Skeletal muscle tissue (tissue), 4 donors: Measurements from ENCODE around the gene FANCC. TPM values are rescaled to one million over a fixed set of nuclear protein-coding genes. Genes with fewer than 3 reads are reported as not detected.

ENCODE experiments used
- H3K27ac ChIP-seq: one replicate; pipeline ENCODE4 v1.7.0; 2013; ENCODE audit warnings: mild to moderate bottlenecking, low read depth, low read length, inconsistent platforms
- H3K27me3 ChIP-seq, 3 donors: one replicate each; pipeline ENCODE4 v1.7.0; 2013; ENCODE audit warnings: low read length in 3 of 3; ENCODE audit not compliant: control insufficient read depth in 3 of 3, insufficient read depth in 3 of 3
- H3K36me3 ChIP-seq, 3 donors: one replicate each; pipeline ENCODE4 v1.7.0; 2013; ENCODE audit warnings: low read length in 3 of 3; ENCODE audit not compliant: control insufficient read depth in 3 of 3, insufficient read depth in 3 of 3
- H3K4me1 ChIP-seq, 3 donors: one replicate each; pipeline ENCODE4 v1.7.0; 2013; ENCODE audit warnings: low read length in 3 of 3, mild to moderate bottlenecking in 3 of 3; ENCODE audit not compliant: control insufficient read depth in 3 of 3, insufficient read depth in 3 of 3
- H3K4me3 ChIP-seq, 3 donors: one replicate each; pipeline ENCODE4 v1.7.0; 2013; ENCODE audit warnings: low read length in 3 of 3
- H3K9ac ChIP-seq, 3 donors: one replicate each; pipeline ENCODE4 v1.7.0; 2013; ENCODE audit warnings: low read length in 3 of 3, mild to moderate bottlenecking in 3 of 3, moderate library complexity in 2 of 3, low read depth in 1 of 3
- H3K9me3 ChIP-seq, 3 donors: one replicate each; pipeline ENCODE4 v1.7.0; 2013; ENCODE audit warnings: low read length in 3 of 3; ENCODE audit not compliant: control insufficient read depth in 3 of 3
- total RNA-seq: library from RNA; depleted of rRNA; stranded (reverse); fragments of >200 nt; gene quantifications from one replicate; pipeline ENCODE4 v1.2.3, GENCODE V29; 2014
- donor health status: Osteomylitis.

Gene FANCC
- total RNA-seq, 1 donor from 2014 or later = 12.0 TPM

DNA sequence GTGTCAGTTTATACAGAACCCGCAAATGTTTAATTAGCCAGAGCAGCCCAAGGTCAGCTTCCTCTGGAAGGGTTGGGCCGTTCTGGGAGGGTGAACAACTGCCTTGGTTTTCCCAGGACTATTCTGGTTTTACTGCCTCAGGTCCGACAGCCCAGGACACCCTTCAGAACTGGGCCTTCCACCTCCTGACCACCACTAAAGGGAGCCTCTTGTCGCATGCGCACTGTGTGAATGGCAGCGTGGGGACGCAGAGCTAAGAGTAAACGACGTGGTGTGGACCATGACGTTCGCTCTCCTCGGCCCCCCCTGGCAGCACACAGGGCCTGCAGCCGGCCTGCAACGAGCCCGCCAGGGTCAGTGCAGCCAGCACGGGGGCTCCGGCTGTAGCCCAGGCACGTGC is 214.9 kb downstream of the FANCC start:
- no peaks in the 10 kb centered on the region for H3K9me3 ChIP-seq
- peaks cover 8 to 25% (median 10%) of the 10 kb centered on the region in 3 donors for H3K36me3 ChIP-seq
- peaks cover 65 to 82% (median 82%) of the 10 kb centered on the region in 3 donors for H3K4me1 ChIP-seq
- H3K27me3 ChIP-seq = no peaks in the 10 kb centered on the region
- H3K4me3 ChIP-seq = no peak overlapping the region
- H3K9ac ChIP-seq = no peak overlapping the region
- H3K27ac ChIP-seq = no peak overlapping the region

DNA sequence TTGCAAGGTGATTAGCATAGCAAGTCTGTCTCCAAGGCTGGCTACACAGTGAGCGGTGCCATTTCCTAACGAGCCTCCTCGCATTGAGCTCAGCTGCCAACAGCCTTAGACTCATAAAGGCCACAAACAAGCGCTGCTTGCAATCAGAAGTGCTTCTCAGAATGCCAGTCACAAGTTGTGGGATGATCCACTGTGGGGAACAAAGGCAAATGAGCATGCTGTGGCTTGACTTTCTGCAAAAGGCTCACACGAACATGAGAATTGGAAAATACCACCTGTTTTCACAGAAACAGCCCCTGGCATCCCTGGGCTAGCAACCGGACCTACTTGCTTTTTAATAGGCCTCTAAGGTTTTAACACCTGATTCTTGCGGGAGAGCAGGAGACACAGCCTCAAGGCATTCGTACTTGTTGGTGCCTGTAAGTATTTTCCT is 215.5 kb downstream of the FANCC start:
- Histone ChIP-seq H3K4me3 (peak overlapping the region in 1 of 3 donors; percentile 7), H3K36me3 (peaks cover 9 to 22% (median 10%) of the 10 kb centered on the region in 3 donors), H3K9ac (no peak overlapping the region), H3K4me1 (peaks cover 67 to 86% (median 83%) of the 10 kb centered on the region in 3 donors), H3K9me3 (no peaks in the 10 kb centered on the region), H3K27me3 (no peaks in the 10 kb centered on the region), H3K27ac (no peak overlapping the region)

DNA sequence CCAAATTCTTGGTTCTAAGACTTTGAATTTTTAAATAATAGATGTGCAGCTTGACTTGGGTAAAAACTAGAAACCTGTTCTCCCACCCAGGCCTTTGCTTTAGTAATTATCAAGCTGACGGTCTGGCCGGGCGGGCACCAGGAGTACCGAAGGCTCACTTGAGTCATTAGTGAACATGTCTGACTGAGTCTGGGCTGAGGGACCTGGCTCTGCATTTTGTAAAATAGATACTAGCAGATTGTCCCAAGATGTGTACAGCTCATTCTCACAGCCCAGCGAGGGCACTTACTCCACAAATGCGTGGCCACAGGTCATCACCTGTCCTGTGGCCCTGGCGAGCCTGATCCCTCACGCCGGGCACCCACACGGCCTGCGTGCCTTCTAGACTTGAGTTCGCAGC is 216.2 kb downstream of the FANCC start:
- H3K4me1 ChIP-seq = peaks cover 67 to 86% (median 83%) of the 10 kb centered on the region in 3 donors
- H3K4me3 ChIP-seq = no peak overlapping the region
- H3K27ac ChIP-seq = no peak overlapping the region
- H3K36me3 ChIP-seq = peaks cover 2 to 18% (median 8%) of the 10 kb centered on the region in 3 donors
- no peaks in the 10 kb centered on the region for H3K27me3 ChIP-seq
- H3K9me3 ChIP-seq = no peaks in the 10 kb centered on the region
- H3K9ac ChIP-seq = no peak overlapping the region

DNA sequence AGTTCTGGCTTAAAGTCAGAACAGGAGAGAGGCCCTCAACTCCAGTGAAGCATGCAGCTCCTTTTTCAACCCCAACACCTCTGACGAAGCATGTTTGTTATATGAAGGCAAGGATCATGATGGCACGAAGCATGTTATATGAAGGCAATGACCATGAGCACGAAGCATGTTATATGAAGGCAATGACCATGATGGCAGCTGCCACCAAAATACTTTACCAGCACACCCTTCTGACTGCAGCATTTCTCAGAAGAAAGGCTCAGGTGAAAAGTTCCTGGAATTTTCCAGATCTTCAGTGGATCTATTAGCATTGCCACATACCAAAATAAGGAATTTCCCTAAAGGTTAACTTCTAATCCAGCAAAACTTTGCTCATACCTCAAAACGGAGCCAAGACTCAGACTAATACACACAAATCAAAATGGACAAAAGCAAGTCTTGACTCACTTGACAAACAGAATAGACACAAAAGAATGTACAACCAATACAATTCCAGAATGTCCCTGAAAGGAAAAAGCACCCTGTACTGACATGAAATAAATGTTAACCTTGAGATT is 217.4 kb downstream of the FANCC start:
- no peaks in the 10 kb centered on the region for H3K27me3 ChIP-seq
- no peak overlapping the region for H3K27ac ChIP-seq
- H3K9ac ChIP-seq = peak overlapping the region in 1 of 3 donors; percentile 16
- H3K36me3 ChIP-seq = peaks cover 2 to 14% (median 10%) of the 10 kb centered on the region in 3 donors
- H3K9me3 ChIP-seq = no peaks in the 10 kb centered on the region
- H3K4me3 ChIP-seq = no peak overlapping the region
- H3K4me1 ChIP-seq = peaks cover 70 to 92% (median 92%) of the 10 kb centered on the region in 3 donors

DNA sequence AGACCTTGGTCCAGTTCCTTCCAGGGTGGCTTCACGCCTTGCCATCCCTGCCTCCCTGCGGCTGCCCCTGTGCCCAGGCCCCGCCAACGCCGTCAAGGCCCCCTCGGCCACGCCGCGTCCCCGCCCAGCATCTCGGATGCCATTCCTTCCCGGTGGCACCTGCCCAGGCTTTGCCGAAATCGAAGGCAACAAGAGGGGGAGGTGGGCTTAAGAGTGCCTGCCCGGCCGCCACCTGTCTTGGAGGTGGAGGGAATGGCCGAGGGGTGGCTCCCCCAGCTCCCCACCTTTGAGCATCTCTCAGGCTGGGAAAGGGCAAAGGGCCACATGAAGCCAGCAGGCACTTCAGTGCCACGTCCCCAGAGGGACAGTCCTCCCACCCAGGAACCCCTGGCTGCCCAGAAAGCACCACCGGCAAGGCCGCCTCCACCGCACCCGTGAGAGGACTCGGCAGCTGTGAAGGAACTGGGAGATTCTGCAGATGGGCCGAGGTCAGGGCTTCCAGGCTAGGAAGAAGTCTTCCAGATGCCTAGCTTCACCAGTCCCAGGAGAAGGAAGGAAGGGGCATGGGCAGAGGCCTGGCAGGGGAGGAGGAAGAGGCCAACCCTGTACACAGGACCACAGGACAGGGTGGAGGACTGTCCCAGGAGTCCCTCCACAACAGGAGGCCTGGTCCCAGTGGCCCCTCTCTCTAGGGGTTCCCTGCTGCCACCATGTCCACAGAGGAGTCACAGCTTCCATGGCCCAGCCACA is 218.0 kb downstream of the FANCC start:
- Histone ChIP-seq H3K36me3 (peaks cover 2 to 12% (median 11%) of the 10 kb centered on the region in 3 donors), H3K4me1 (peaks cover 72 to 92% (median 92%) of the 10 kb centered on the region in 3 donors), H3K27ac (no peak overlapping the region), H3K4me3 (no peak overlapping the region), H3K9ac (peak overlapping the region in 1 of 3 donors; percentile 16), H3K9me3 (no peaks in the 10 kb centered on the region), H3K27me3 (no peaks in the 10 kb centered on the region)

DNA sequence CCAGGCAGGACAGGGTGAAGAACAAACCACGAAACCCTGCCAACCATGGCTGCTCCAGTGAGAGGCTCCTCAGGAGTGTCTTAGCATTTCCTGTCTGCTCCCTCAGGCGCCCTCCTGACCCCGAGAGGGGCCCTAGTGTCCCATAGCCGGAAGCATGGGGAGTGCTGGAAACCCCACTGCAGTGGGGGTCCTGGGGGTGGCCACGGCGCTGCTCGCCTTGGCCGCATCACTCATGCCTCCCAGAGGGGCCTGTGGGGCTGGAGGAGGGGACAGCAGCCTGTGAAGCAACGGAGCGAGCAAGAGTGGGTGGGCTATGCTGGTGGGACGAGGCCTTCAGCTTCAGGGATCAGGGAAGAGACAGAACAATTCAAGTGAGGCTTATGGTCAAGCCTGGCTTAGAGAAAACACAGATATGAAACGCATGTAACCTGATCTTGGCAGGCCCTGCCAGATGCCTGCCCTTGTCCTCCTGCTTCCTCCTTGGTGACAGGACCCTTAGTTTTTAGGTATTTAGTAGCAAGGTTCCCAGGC is 219.1 kb downstream of the FANCC start:
- Histone ChIP-seq H3K36me3 (peaks cover 2 to 12% (median 11%) of the 10 kb centered on the region in 3 donors), H3K4me3 (peak overlapping the region in 1 of 3 donors; percentile 13), H3K27me3 (no peaks in the 10 kb centered on the region), H3K9ac (peak overlapping the region in 2 of 3 donors; percentile 51 to 54), H3K9me3 (no peaks in the 10 kb centered on the region), H3K27ac (peak overlapping the region; percentile 52), H3K4me1 (peaks cover 72 to 92% (median 92%) of the 10 kb centered on the region in 3 donors)

DNA sequence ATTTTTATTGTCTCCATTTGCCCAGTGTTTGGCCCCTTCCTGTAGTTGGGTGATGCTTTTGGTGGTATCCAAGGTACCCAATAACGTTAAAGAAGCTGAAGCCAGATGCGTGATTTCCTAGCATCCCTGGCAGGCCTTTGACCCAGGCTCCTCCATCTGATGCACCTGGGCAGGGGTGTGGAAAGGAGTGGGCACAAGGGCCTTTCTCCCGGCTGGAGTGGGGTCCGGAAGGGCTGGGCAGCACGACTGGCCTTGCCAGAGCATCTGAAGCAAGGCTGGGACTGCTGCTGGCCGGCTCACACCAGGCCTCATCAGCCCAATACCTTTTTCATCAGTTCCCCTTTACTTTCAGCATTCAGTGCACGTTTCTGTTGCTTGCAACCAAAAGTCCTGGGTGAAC is 220.2 kb downstream of the FANCC start:
- no peak overlapping the region for H3K9ac ChIP-seq
- H3K27ac ChIP-seq = no peak overlapping the region
- no peak overlapping the region for H3K4me3 ChIP-seq
- no peaks in the 10 kb centered on the region for H3K9me3 ChIP-seq
- H3K4me1 ChIP-seq = peaks cover 74 to 94% (median 94%) of the 10 kb centered on the region in 3 donors
- peaks cover 2 to 12% (median 8%) of the 10 kb centered on the region in 3 donors for H3K36me3 ChIP-seq
- no peaks in the 10 kb centered on the region for H3K27me3 ChIP-seq

DNA sequence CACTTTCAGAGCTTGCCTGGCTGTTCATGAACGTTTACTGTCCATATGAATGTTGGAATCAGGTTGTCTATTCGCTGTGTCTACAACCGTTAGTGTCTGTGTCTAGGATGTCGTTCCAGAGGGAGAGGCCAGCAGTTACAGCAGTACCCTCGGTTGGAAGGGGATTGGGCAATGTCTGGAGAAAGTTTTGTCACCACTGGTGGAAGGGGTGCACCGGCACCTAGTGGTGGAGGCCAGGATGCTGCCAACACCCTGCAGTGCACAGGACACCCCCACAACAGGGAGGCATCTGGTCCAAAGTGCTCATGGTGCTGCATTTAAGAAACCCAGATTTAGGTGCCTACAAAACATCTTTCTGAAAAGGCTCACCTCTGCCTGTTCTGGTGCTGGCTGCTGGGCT is 220.7 kb downstream of the FANCC start:
- H3K9me3 ChIP-seq = no peaks in the 10 kb centered on the region
- H3K4me3 ChIP-seq = no peak overlapping the region
- no peak overlapping the region for H3K9ac ChIP-seq
- no peak overlapping the region for H3K27ac ChIP-seq
- H3K27me3 ChIP-seq = no peaks in the 10 kb centered on the region
- H3K4me1 ChIP-seq = peaks cover 74 to 94% (median 94%) of the 10 kb centered on the region in 3 donors
- H3K36me3 ChIP-seq = peaks cover 2 to 12% (median 8%) of the 10 kb centered on the region in 3 donors

DNA sequence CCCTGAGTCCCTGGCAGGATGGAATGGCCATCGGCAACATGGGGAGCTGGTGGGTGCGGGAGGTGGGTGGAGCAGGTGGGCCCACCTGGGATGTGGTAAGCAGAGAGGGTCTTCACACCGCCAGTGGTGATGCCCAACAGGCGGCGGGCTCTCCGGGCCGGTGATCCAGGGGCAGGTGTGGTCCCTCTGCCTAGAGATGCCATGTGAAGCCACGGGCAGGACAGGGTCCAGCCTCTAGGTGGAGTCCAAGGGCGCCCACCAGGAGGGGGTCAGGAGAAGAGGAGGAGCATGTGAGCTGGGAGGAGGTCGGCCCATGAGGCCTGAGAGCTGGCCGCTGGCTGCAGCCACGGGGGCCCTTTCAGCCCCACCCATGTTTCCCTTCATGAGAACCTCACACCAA is 221.1 kb downstream of the FANCC start:
- no peak overlapping the region for H3K9ac ChIP-seq
- H3K36me3 ChIP-seq = peaks cover 2 to 12% (median 8%) of the 10 kb centered on the region in 3 donors

More for the DNA sequence above, 221.1 kb downstream of the FANCC start:
- no peak overlapping the region for H3K4me3 ChIP-seq
- H3K9me3 ChIP-seq = no peaks in the 10 kb centered on the region
- no peak overlapping the region for H3K27ac ChIP-seq
- H3K27me3 ChIP-seq = no peaks in the 10 kb centered on the region
- peaks cover 74 to 94% (median 94%) of the 10 kb centered on the region in 3 donors for H3K4me1 ChIP-seq
